HFFc6 (cell line): ENCODE data around the gene NPHS1. TPM values are rescaled to one million over a fixed set of nuclear protein-coding genes. Genes with fewer than 3 reads are reported as not detected.

Experiments
- DNase-seq: peaks from one replicate; pipeline ENCODE4 v3.0.0-alpha.2; 2018
- H3K27ac Mint-ChIP-seq: 2 replicates; pipeline ENCODE4 v1.8.0; 2020; ENCODE audit warnings: mild to moderate bottlenecking, mixed read lengths
- H3K27me3 Mint-ChIP-seq: 2 replicates; pipeline ENCODE4 v1.8.0; 2021; ENCODE audit warnings: mild to moderate bottlenecking, moderate library complexity, mixed read lengths; ENCODE audit not compliant: insufficient read depth
- H3K36me3 Mint-ChIP-seq: 2 replicates; pipeline ENCODE4 v1.8.0; 2021; ENCODE audit warnings: low read depth, mixed read lengths
- H3K4me1 Mint-ChIP-seq: 2 replicates; pipeline ENCODE4 v1.8.0; 2020; ENCODE audit warnings: low read depth, mixed read lengths
- H3K4me3 Mint-ChIP-seq: 2 replicates; pipeline ENCODE4 v1.8.0; 2020; ENCODE audit warnings: mild to moderate bottlenecking, moderate library complexity, mixed read lengths
- H3K9me3 Mint-ChIP-seq: 2 replicates; pipeline ENCODE4 v1.8.0; 2020; ENCODE audit warnings: mild to moderate bottlenecking, mixed read lengths
- total RNA-seq, 6 experiments: library from RNA; stranded (reverse); fragmentation: NEBNext Ultra II Directional; extraction: Animal tissue kit (Norgen Biotek cat#: 25700); gene quantifications; 2 replicates in 1 of 6; 3 replicates in 5 of 6; pipeline ENCODE4 v1.2.3, GENCODE V29; 2021
- TF ChIP-seq, protein P1 (sequence below): fragments of 200-600 bp; sonication (generic); IDR thresholded peaks from 2 replicates; pipeline ENCODE4 v1.5.0; 2021; ENCODE audit warnings: antibody characterized with exemption, mild to moderate bottlenecking

Gene NPHS1
- total RNA-seq, 6 experiments from 2014 or later = not detected

DNA sequence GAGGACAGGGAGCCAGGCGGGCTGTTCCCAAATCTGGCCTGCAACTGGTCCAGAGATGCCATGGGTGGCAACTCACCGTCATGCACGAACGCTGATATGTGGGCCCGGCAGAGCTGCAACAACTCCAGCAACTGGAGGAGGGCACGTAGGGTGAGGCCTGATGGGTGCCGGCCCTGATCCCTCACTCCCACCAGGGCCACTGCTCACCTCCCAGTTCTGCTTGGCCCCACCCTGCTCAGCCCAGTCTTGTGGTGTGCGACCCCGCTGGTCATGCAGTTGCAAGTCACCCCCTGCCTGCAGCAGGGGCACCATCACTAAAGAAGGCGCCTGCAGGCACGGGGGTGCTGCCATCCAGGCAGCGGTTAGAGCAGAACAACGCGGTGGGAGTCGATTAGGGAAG, 60.0 kb downstream of the NPHS1 start:
- DNase-seq = no peak
- Mint-ChIP-seq H3K27me3 (peaks cover 16% of the 10 kb centered on the region), H3K36me3 (no peaks in the 10 kb centered on the region), H3K4me3 (no peak overlapping the region), H3K4me1 (no peaks in the 10 kb centered on the region), H3K27ac (no peak overlapping the region), H3K9me3 (no peaks in the 10 kb centered on the region)
- TF ChIP-seq, protein P1, sequence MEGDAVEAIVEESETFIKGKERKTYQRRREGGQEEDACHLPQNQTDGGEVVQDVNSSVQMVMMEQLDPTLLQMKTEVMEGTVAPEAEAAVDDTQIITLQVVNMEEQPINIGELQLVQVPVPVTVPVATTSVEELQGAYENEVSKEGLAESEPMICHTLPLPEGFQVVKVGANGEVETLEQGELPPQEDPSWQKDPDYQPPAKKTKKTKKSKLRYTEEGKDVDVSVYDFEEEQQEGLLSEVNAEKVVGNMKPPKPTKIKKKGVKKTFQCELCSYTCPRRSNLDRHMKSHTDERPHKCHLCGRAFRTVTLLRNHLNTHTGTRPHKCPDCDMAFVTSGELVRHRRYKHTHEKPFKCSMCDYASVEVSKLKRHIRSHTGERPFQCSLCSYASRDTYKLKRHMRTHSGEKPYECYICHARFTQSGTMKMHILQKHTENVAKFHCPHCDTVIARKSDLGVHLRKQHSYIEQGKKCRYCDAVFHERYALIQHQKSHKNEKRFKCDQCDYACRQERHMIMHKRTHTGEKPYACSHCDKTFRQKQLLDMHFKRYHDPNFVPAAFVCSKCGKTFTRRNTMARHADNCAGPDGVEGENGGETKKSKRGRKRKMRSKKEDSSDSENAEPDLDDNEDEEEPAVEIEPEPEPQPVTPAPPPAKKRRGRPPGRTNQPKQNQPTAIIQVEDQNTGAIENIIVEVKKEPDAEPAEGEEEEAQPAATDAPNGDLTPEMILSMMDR = no peak

DNA sequence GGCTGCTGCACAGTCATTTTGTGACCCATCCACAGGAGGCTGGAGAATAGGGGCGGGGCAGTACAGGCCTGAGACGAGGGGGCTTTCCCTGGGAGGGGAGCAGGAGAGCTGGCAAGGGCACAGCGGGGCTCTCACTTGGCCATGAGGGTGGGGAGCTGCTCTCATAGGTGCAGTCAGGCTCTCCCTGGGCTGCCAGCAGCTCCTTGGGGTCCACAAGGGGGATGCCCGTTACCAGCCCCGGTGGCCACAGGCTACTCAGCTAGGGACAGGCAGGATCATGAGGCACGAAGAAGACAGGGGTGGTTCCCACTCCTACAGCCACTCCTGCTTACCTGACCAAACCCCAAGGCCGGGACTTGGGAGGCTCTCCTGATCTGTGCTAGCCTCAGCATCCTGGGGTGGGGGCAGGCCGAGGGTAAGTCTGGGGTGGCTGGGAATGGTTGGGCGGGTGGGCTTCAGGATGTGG, 60.5 kb downstream of the NPHS1 start:
- H3K4me3 Mint-ChIP-seq = no peak overlapping the region
- H3K9me3 Mint-ChIP-seq = no peaks in the 10 kb centered on the region
- peaks cover 13% of the 10 kb centered on the region for H3K27me3 Mint-ChIP-seq
- DNase-seq = no peak
- TF ChIP-seq, protein P1 = no peak
- H3K4me1 Mint-ChIP-seq = no peaks in the 10 kb centered on the region
- no peaks in the 10 kb centered on the region for H3K36me3 Mint-ChIP-seq
- no peak overlapping the region for H3K27ac Mint-ChIP-seq

DNA sequence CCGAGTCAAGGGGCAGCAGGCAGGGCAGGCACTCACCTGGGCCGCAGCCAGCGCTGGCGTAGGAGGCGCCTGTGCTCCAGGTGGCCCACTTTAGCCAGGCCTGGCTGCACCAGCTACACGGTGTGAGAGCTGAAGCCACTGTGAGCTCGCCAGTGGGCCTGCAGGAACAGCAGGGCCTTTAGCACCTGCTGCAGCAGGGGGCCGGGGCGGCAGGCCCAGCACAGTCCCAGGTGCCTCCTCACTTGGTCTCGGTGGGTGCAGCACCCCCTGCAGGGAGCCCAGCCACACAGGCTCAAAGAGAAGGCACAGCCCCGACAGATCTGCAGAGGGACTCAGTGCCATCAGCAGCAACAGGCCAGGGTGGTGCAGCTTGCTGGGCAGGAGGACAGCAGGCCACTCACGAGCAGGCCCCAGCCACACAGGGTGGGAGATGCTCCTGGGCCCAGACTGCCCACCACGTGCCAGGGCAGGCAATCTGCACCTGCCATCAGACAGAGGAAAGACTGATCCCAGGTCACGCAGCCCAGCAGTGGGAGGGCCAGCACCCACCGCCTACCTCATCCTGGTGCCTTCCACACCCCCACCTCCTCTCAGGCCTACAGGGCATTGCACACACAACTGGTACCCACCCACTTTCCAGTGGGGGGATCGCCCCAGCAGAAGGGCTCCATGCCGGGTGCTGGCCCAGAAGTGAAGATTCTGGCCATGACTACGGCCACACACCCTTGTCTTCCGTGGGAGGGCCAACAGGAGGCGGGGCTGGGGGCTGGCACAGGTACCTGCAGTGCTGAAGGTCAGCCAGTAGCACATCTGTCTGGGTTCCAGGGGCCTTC, 61.1 kb downstream of the NPHS1 start:
- H3K4me3 Mint-ChIP-seq = no peak overlapping the region
- no peaks in the 10 kb centered on the region for H3K36me3 Mint-ChIP-seq
- H3K27me3 Mint-ChIP-seq = peaks cover 8% of the 10 kb centered on the region
- no peaks in the 10 kb centered on the region for H3K9me3 Mint-ChIP-seq
- TF ChIP-seq, protein P1 = peak; percentile 48
- DNase-seq = no peak
- no peaks in the 10 kb centered on the region for H3K4me1 Mint-ChIP-seq
- H3K27ac Mint-ChIP-seq = no peak overlapping the region

DNA sequence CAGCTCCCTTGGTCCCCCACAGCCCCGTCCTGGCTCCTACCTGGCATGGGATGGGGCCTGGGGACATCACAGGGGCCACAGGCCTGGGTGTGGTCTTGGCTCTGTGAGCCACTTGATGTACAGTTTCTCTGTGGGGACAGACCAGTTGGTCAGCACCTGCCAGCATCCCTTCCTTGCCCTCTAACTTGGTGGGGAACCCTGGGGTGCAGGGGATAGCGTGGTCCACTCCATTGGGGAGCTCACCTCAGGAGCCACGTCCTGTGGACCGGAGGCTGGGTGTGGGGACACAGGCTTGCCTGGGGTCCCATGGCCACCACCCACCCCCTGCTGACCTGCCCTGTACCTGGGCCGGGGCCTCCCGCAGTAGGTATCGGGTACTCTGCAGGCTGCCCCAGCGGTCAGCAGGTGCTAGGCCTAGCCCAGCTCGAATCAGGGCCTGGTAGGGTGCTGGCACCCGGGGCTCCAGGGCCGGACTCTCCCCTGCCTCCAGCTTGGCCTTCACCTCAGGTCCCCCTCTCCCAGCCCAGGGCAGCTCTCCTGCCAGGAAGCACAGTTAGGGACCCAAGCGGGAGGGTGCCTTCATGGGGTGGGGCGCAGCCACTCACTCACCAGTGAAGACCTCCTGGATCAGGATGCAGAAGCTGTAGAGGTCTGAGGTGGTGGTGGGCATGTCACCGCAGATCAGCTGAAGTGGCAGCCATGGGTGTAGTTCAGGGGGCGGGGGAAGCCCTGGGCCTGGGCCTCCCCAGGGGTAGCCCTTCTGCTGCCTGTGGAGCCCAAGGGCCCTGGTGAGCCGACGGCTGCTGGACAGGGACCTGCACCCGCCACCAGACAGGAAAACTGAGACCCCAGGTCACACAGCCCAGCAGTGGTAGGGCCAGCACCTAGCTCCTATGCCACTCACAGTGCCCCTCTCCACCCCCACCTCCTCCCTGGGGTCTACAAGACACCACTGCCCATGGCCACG, 62.0 kb downstream of the NPHS1 start:
- TF ChIP-seq, protein P1 = no peak
- Mint-ChIP-seq H3K9me3 (no peaks in the 10 kb centered on the region), H3K4me1 (no peaks in the 10 kb centered on the region), H3K27ac (no peak overlapping the region), H3K36me3 (no peaks in the 10 kb centered on the region), H3K27me3 (peaks cover 5% of the 10 kb centered on the region), H3K4me3 (no peak overlapping the region)
- no peak for DNase-seq

DNA sequence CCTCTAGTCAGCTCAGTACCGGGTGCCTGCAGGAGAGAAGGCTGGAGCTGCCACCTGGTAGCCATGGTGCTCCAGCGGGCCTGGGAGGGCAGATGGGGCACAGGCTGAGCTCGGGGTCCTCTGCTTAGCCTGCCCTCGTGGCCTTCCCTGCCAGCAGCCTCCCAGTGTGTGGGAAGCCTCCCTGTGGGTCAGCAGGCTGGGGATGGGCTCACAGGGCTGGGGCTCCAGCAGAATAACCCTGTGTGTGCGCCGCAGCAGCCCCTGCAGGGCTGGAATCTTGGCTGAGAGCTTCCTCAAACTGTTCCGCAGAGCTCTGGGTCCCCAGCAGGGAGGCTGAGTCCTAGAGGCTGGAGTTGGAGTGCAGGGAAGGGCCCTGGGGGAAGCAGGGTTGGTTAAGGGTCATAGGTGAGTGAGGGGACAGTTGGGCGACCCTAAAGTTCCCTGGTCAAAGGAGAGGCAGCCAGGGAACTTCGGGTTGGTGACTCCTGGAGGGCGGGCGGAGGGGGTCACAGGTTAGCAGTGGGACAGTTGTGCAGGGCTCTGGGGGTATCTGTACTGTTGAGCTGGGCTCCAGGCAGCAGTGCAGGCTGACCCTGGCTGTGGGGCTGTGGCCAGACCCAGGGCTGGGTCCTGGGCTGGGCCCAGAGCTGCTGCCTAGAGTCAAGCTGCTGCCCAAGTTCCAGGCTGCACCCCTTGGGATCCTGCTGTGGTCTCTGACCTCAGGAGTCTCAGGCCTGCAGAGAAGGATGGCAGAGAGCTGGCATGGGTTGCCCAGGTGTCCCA, 62.9 kb downstream of the NPHS1 start:
- TF ChIP-seq, protein P1 = no peak
- H3K36me3 Mint-ChIP-seq = no peaks in the 10 kb centered on the region
- no peak overlapping the region for H3K27ac Mint-ChIP-seq
- no peaks in the 10 kb centered on the region for H3K9me3 Mint-ChIP-seq
- no peak for DNase-seq
- peaks cover 3% of the 10 kb centered on the region for H3K27me3 Mint-ChIP-seq
- no peak overlapping the region for H3K4me3 Mint-ChIP-seq
- no peaks in the 10 kb centered on the region for H3K4me1 Mint-ChIP-seq
